PC-3 (cell line): Measurements from ENCODE around the gene GCNT3. TPM values are rescaled to one million over a fixed set of nuclear protein-coding genes. Genes with fewer than 3 reads are reported as not detected.

ENCODE experiments used
- ATAC-seq: fragments of 200-7000 bp; cut with Tn5 transposase; 2 replicates; pipeline ENCODE4 v1.9.1; 2020; ENCODE audit warnings: mild to moderate bottlenecking, moderate library complexity
- BruUV-seq: library from RNA; stranded (reverse); fragments of 400-500 nt; replicated peaks from 2 replicates; lab custom pipeline; 2021; lab: Mats Ljungman, UMichigan
- CTCF ChIA-PET: fragments of 300-600 bp; sonication (Branson Sonifier 250); formaldehyde crosslinking; loops from one replicate; lab custom pipeline; 2022; ENCODE audit warnings: antibody characterized with exemption; lab: Charles Lee
- POLR2A ChIA-PET: fragments of 300-600 bp; sonication (Branson Sonifier 250); formaldehyde crosslinking; loops from one replicate; lab custom pipeline; 2022; ENCODE audit warnings: antibody characterized with exemption; ENCODE audit not compliant: unreplicated experiment; lab: Charles Lee
- DNase-seq: peaks from one replicate; pipeline ENCODE4 v3.0.0-alpha.2; 2015
- H2AFZ ChIP-seq: fragments of 300-600 bp; sonication (generic); 2 replicates; pipeline ENCODE4 v1.6.0; 2016; ENCODE audit warnings: antibody characterized with exemption, low read length
- H3F3A ChIP-seq: fragments of 300-600 bp; sonication (generic); one replicate; pipeline ENCODE4 v1.6.0; 2017; ENCODE audit warnings: antibody characterized with exemption, low read length, control low read depth, mild to moderate bottlenecking; ENCODE audit not compliant: unreplicated experiment
- H3K27ac ChIP-seq: fragments of 300-600 bp; sonication (generic); 2 replicates; pipeline ENCODE4 v1.5.1; 2016; ENCODE audit warnings: mild to moderate bottlenecking, low read length
- H3K27me3 ChIP-seq: fragments of 300-600 bp; sonication (generic); 2 replicates; pipeline ENCODE4 v1.6.1; 2016; ENCODE audit warnings: low read length, mixed read lengths
- H3K36me3 ChIP-seq: fragments of 300-600 bp; sonication (generic); 2 replicates; pipeline ENCODE4 v1.6.1; 2016; ENCODE audit warnings: low read depth, mixed run types, low read length, mixed read lengths
- H3K4me1 ChIP-seq: fragments of 300-600 bp; sonication (generic); 2 replicates; pipeline ENCODE4 v1.5.1; 2016; ENCODE audit warnings: low read length; ENCODE audit not compliant: insufficient read depth
- H3K4me2 ChIP-seq: fragments of 300-600 bp; sonication (generic); 2 replicates; pipeline ENCODE4 v1.6.0; 2016; ENCODE audit warnings: low read length
- H3K4me3 ChIP-seq: fragments of 300-600 bp; sonication (generic); 2 replicates; pipeline ENCODE4 v1.5.1; 2016; ENCODE audit warnings: mild to moderate bottlenecking, low read length, mixed read lengths
- H3K79me2 ChIP-seq: fragments of 300-600 bp; sonication (generic); 2 replicates; pipeline ENCODE4 v1.6.1; 2017; ENCODE audit warnings: low read length, mixed read lengths
- H3K9ac ChIP-seq: fragments of 300-600 bp; sonication (generic); 2 replicates; pipeline ENCODE4 v1.6.0; 2016; ENCODE audit warnings: mild to moderate bottlenecking, low read length
- H3K9me2 ChIP-seq: fragments of 300-600 bp; sonication (generic); replicated peaks from 2 replicates; pipeline ENCODE4 v1.6.1; 2016; ENCODE audit warnings: mixed run types, low read length, mixed read lengths
- H3K9me3 ChIP-seq: fragments of 300-600 bp; sonication (generic); 2 replicates; pipeline ENCODE4 v1.6.1; 2016; ENCODE audit warnings: low read length, mixed read lengths
- H4K20me1 ChIP-seq: fragments of 300-600 bp; sonication (generic); 2 replicates; pipeline ENCODE4 v1.6.1; 2016; ENCODE audit warnings: low read length, mixed read lengths
- CTCF ChIP-seq: fragments of 300-600 bp; sonication (generic); conservative IDR thresholded peaks from 2 replicates; pipeline ENCODE4 v1.5.1; 2017; ENCODE audit warnings: antibody characterized with exemption, low read depth, mild to moderate bottlenecking, low read length
- EZH2 ChIP-seq: fragments of 300-600 bp; sonication (generic); IDR thresholded peaks from one replicate; pipeline ENCODE4 v1.6.1; 2017; ENCODE audit warnings: antibody characterized with exemption, mild to moderate bottlenecking, low read length; ENCODE audit not compliant: unreplicated experiment
- EZH2phosphoT487 ChIP-seq: fragments of 300-600 bp; sonication (generic); IDR thresholded peaks from 2 replicates; pipeline ENCODE4 v1.6.1; 2018; ENCODE audit warnings: mild to moderate bottlenecking, antibody characterized with exemption, low read length, borderline replicate concordance
- intact Hi-C: fragments of 100-400 bp; cut with micrococcal nuclease; formaldehyde crosslinking; loops from 2 replicates; pipeline ENCODE4 v1.9.0; 2023
- total RNA-seq: library from RNA; depleted of rRNA; stranded (reverse); fragments of >200 nt; gene quantifications from 2 replicates; pipeline ENCODE4 v1.2.3, GENCODE V29; 2014

Gene GCNT3
- total RNA-seq, 1 experiment from 2014 or later, result 0.18 TPM

- H3K9me3 ChIP-seq, result peaks cover 5% of the 10 kb centered on the region; the same call in 1 of the 2 replicates
- no peaks in the 10 kb centered on the region for H3K79me2 ChIP-seq
- no peak overlapping the region for H3K4me2 ChIP-seq
- ATAC-seq (no peak), DNase-seq (no peak)
- H3K36me3 ChIP-seq, result no peaks in the 10 kb centered on the region
- no peaks in the 10 kb centered on the region for H4K20me1 ChIP-seq
- H3K4me3 ChIP-seq, result no peak overlapping the region
- H3F3A ChIP-seq, result no peaks in the 10 kb centered on the region
- H3K4me1 ChIP-seq, result peaks cover 14% of the 10 kb centered on the region
- H3K27me3 ChIP-seq, result no peaks in the 10 kb centered on the region
- ChIA-PET POLR2A (no interaction called here), CTCF (no interaction called here)
- TF ChIP-seq CTCF (no peak), EZH2 (no peak), EZH2phosphoT487 (no peak)
- no TSS peak for BruUV-seq
- H3K9me2 ChIP-seq, result no peaks in the 10 kb centered on the region
- H2AFZ ChIP-seq, result no peak overlapping the region
- intact Hi-C loops, result no loop called here
- no peak overlapping the region for H3K27ac ChIP-seq
- H3K9ac ChIP-seq, result no peak overlapping the region
Measured at GRCh38 chr15:59565299-59565698, 46.3 kb upstream of the GCNT3 start.

GRCh38 chr15:59567324-59567723 is 44.3 kb upstream of the GCNT3 start:
- Histone ChIP-seq H3K27ac (peak overlapping the region; percentile 62), H3K9me3 (peaks cover 5% of the 10 kb centered on the region; the same call in 1 of the 2 replicates), H3K4me1 (peaks cover 20% of the 10 kb centered on the region), H4K20me1 (no peaks in the 10 kb centered on the region), H3K4me3 (no peak overlapping the region), H3K36me3 (no peaks in the 10 kb centered on the region), H3K9me2 (no peaks in the 10 kb centered on the region), H2AFZ (no peak overlapping the region), H3F3A (no peaks in the 10 kb centered on the region), H3K9ac (no peak overlapping the region), H3K27me3 (no peaks in the 10 kb centered on the region), H3K79me2 (no peaks in the 10 kb centered on the region), H3K4me2 (no peak overlapping the region)
- no TSS peak for BruUV-seq
- ATAC-seq (peak; percentile 96), DNase-seq (peak; percentile 76)
- TF ChIP-seq CTCF, result no peak
- TF ChIP-seq EZH2, result no peak
- no peak for TF ChIP-seq EZH2phosphoT487
- POLR2A ChIA-PET, result interaction anchor here (0.9 to 1.1 kb wide), 2 partner anchors 45 to 220 kb away, joined by 7 to 11 read pairs; partner anchors contain the start of gene GCNT3
- CTCF ChIA-PET, result interaction anchor here (0.6 kb wide), 1 partner anchor 35 kb away, joined by 5 read pairs; no protein-coding TSS in a partner anchor
- intact Hi-C loops, result loop anchor here (2.0 kb wide), 1 partner anchor 19 kb away; no protein-coding TSS in a partner anchor

- Histone ChIP-seq H3K4me2 (no peak overlapping the region), H3K36me3 (no peaks in the 10 kb centered on the region), H3F3A (no peaks in the 10 kb centered on the region), H2AFZ (no peak overlapping the region), H3K27me3 (no peaks in the 10 kb centered on the region), H3K4me3 (no peak overlapping the region), H3K9me3 (peaks cover 5% of the 10 kb centered on the region; the same call in 1 of the 2 replicates), H3K4me1 (peaks cover 20% of the 10 kb centered on the region), H3K9me2 (no peaks in the 10 kb centered on the region), H3K79me2 (no peaks in the 10 kb centered on the region), H3K27ac (peak overlapping the region; percentile 77), H4K20me1 (no peaks in the 10 kb centered on the region), H3K9ac (no peak overlapping the region; the same call in 1 of the 2 replicates)
- DNase-seq, result no peak
- no TSS peak for BruUV-seq
- intact Hi-C loops, result no loop called here
- no peak for ATAC-seq
- no peak for TF ChIP-seq EZH2
- no peak for TF ChIP-seq EZH2phosphoT487
- no peak for TF ChIP-seq CTCF
- ChIA-PET CTCF (no interaction called here), POLR2A (no interaction called here)
Measured at GRCh38 chr15:59569477-59569876, 42.1 kb upstream of the GCNT3 start.
